K562 (cell line): Measurements from ENCODE around the gene KCNAB2. TPM values are rescaled to one million over a fixed set of nuclear protein-coding genes. Genes with fewer than 3 reads are reported as not detected.

Source experiments
- ATAC-seq: fragments of 200-7000 bp; cut with Tn5 transposase; 3 replicates; pipeline ENCODE4 v1.9.1; 2020; ENCODE audit warnings: moderate library complexity
- BruUV-seq: library from RNA; stranded (reverse); fragments of 400-500 nt; replicated peaks from 2 replicates; lab custom pipeline; 2021; lab: Mats Ljungman, UMichigan
- CTCF ChIA-PET: fragments of 300-600 bp; formaldehyde crosslinking; extraction: SDS; loops from one replicate; lab custom pipeline; 2021; ENCODE audit warnings: low intra/inter-chr PET ratio; lab: Yijun Ruan, JAX
- POLR2A ChIA-PET: fragments of 300-600, 350-650 bp; sonication (Branson Sonifier 250); formaldehyde crosslinking; extraction: SDS; loops from one replicate; lab custom pipeline; 2021; ENCODE audit warnings: antibody characterized with exemption, inconsistent platforms; lab: Yijun Ruan, JAX
- DNase-seq, 4 experiments: peaks; one replicate each; pipeline versions ENCODE4 v3.0.0 to v3.0.0-alpha.2; 2011 to 2018; ENCODE audit warnings: low spot score in 3 of 4, mixed read lengths in 3 of 4; ENCODE audit errors: extremely low read depth in 1 of 4
- FAIRE-seq: peaks from 2 replicates; lab custom pipeline; 2011; peaks lifted over from hg19 to GRCh38; lab: Jason Lieb, UNC
- H2AFZ ChIP-seq: 2 replicates; pipeline ENCODE4 v1.6.0; 2011; ENCODE audit warnings: low read depth, low read length, control low read depth, inconsistent platforms
- H3K27ac ChIP-seq: fragments of 200-600 bp; 3 replicates; pipeline ENCODE4 v1.8.0; 2011; ENCODE audit warnings: low read depth, mild to moderate bottlenecking, control low read depth, inconsistent platforms, low read length, moderate library complexity, mixed read lengths; ENCODE audit errors: extremely low read depth
- H3K27me3 ChIP-seq, 2 experiments: fragments of 300-600 bp in 1 of 2; 2 replicates in 1 of 2; 3 replicates in 1 of 2; pipeline versions ENCODE4 v1.6.0 to v1.8.0; 2011; ENCODE audit warnings: inconsistent platforms in 2 of 2, low read length in 2 of 2, mild to moderate bottlenecking in 1 of 2, mixed read lengths in 1 of 2, moderate library complexity in 1 of 2; ENCODE audit not compliant: control insufficient read depth in 2 of 2, insufficient read depth in 2 of 2
- H3K36me3 ChIP-seq: fragments of 300-600 bp; 3 replicates; pipeline ENCODE4 v1.8.0; 2011; ENCODE audit warnings: mild to moderate bottlenecking, low read length, inconsistent platforms; ENCODE audit not compliant: control insufficient read depth, insufficient read depth
- H3K4me1 ChIP-seq, 2 experiments: fragments of 200-600 bp in 1 of 2; replicated peaks in 1 of 2; 2 replicates in 1 of 2; 3 replicates in 1 of 2; pipeline versions ENCODE4 v1.5.1 to v1.8.0; 2011; ENCODE audit warnings: inconsistent platforms in 2 of 2, low read length in 2 of 2, mild to moderate bottlenecking in 1 of 2, mixed read lengths in 1 of 2, moderate library complexity in 1 of 2; ENCODE audit not compliant: control insufficient read depth in 2 of 2, insufficient read depth in 2 of 2
- H3K4me2 ChIP-seq: 2 replicates; pipeline ENCODE4 v1.6.1; 2011; ENCODE audit warnings: low read length, control low read depth, inconsistent platforms, mixed read lengths; ENCODE audit not compliant: insufficient read depth
- H3K4me3 ChIP-seq: fragments of 200-600 bp; sonication (generic), shearing (Covaris generic); 2 replicates; pipeline ENCODE4 v1.5.1; 2016; ENCODE audit warnings: control low read depth, inconsistent platforms
- H3K79me2 ChIP-seq: fragments of 200-600 bp; 3 replicates; pipeline ENCODE4 v1.8.0; 2011; ENCODE audit warnings: low read length, inconsistent platforms; ENCODE audit not compliant: control insufficient read depth, insufficient read depth
- H3K9ac ChIP-seq, 2 experiments: 2 replicates each; pipeline versions ENCODE4 v1.6.0 to v1.6.1; 2011; ENCODE audit warnings: low read depth in 2 of 2, low read length in 2 of 2, control low read depth in 1 of 2, inconsistent platforms in 1 of 2, mild to moderate bottlenecking in 1 of 2, mixed read lengths in 1 of 2; ENCODE audit not compliant: insufficient read depth in 1 of 2
- H3K9me1 ChIP-seq: one replicate; pipeline ENCODE4 v1.6.0; 2011; ENCODE audit warnings: inconsistent platforms, mild to moderate bottlenecking, low read length, moderate library complexity; ENCODE audit not compliant: control insufficient read depth, insufficient read depth
- H3K9me3 ChIP-seq: replicated peaks from 2 replicates; pipeline ENCODE4 v1.5.1; 2011; ENCODE audit warnings: low read depth, low read length, inconsistent platforms; ENCODE audit not compliant: control insufficient read depth, insufficient read depth
- H4K20me1 ChIP-seq: replicated peaks from 2 replicates; pipeline ENCODE4 v1.6.1; 2011; ENCODE audit warnings: low read length, inconsistent platforms, mixed read lengths; ENCODE audit not compliant: control insufficient read depth, insufficient read depth
- ARNT ChIP-seq, 2 experiments: fragments of 450-650 bp; IDR thresholded peaks; 2 replicates each; pipeline ENCODE4 v1.6.1; 2016; ENCODE audit warnings: mild to moderate bottlenecking in 1 of 2
- BMI1 ChIP-seq: fragments of 150-350 bp; IDR thresholded peaks from 2 replicates; pipeline ENCODE4 v1.6.1; 2014; ENCODE audit warnings: low read length
- CTCF ChIP-seq, 3 experiments: IDR thresholded peaks in 2 of 3; conservative IDR thresholded peaks in 1 of 3; 2 replicates each; pipeline ENCODE4 v1.5.1; 2011 to 2012; ENCODE audit warnings: low read length in 3 of 3, mild to moderate bottlenecking in 3 of 3, control low read depth in 2 of 3, improper control_type of control experiment in 1 of 3, inconsistent platforms in 1 of 3, low read depth in 1 of 3, mixed read lengths in 1 of 3, moderate library complexity in 1 of 3; ENCODE audit not compliant: insufficient read depth in 2 of 3
- FOXA3 ChIP-seq, 2 experiments: fragments of 450-650 bp in 1 of 2; sonication (generic) in 1 of 2; formaldehyde crosslinking; IDR thresholded peaks in 1 of 2; conservative IDR thresholded peaks in 1 of 2; 2 replicates each; pipeline versions ENCODE4 v1.4.0 to v1.8.0; 2020 to 2022; ENCODE audit warnings: mild to moderate bottlenecking in 2 of 2, missing genetic modification reagents in 1 of 2
- FOXM1 ChIP-seq, 2 experiments: fragments of 450-650 bp in 1 of 2; sonication (generic) in 1 of 2; formaldehyde crosslinking in 1 of 2; IDR thresholded peaks; 2 replicates each; pipeline versions ENCODE4 v1.6.1 to v1.9.0; 2017 to 2022; ENCODE audit warnings: low read depth in 2 of 2, mild to moderate bottlenecking in 2 of 2, missing genetic modification reagents in 1 of 2, moderate library complexity in 1 of 2
- FOXP4 ChIP-seq: sonication (generic); formaldehyde crosslinking; IDR thresholded peaks from 2 replicates; pipeline ENCODE4 v1.8.0; 2022; ENCODE audit warnings: mild to moderate bottlenecking, missing genetic modification reagents, borderline replicate concordance
- IRF9 ChIP-seq: fragments of 450-650 bp; IDR thresholded peaks from 2 replicates; pipeline ENCODE4 v1.6.1; 2016; ENCODE audit warnings: missing biosample characterization, missing genetic modification characterization
- POLR2H ChIP-seq: IDR thresholded peaks from 2 replicates; pipeline ENCODE4 v1.6.1; 2016; ENCODE audit warnings: missing genetic modification characterization, low read depth, mild to moderate bottlenecking, control low read depth, missing compliant biosample characterization, moderate library complexity
- POLR3G ChIP-seq: IDR thresholded peaks from 2 replicates; pipeline ENCODE4 v1.6.1; 2011; ENCODE audit not compliant: insufficient read length, insufficient replicate concordance; ENCODE audit errors: extremely low read depth
- PRPF4 ChIP-seq: fragments of 200-400 bp; formaldehyde crosslinking; IDR thresholded peaks from one replicate; pipeline ENCODE4 v1.6.1; 2017; ENCODE audit warnings: low read length, low read depth, mild to moderate bottlenecking; ENCODE audit not compliant: insufficient read depth, poor library complexity, severe bottlenecking
- SMARCE1 ChIP-seq: fragments of 450-650 bp; IDR thresholded peaks from 2 replicates; pipeline ENCODE4 v1.7.1; 2016; ENCODE audit warnings: mild to moderate bottlenecking
- ZBTB43 ChIP-seq: sonication (generic); formaldehyde crosslinking; IDR thresholded peaks from 2 replicates; pipeline ENCODE4 v1.8.0; 2023; ENCODE audit warnings: mild to moderate bottlenecking, missing genetic modification reagents
- ZBTB7A ChIP-seq: IDR thresholded peaks from 2 replicates; pipeline ENCODE4 v1.6.1; 2011; ENCODE audit warnings: low read depth, mild to moderate bottlenecking, low read length, moderate library complexity, borderline replicate concordance; ENCODE audit not compliant: control insufficient read depth
- ZFP1 ChIP-seq: fragments of 450-650 bp; formaldehyde crosslinking; IDR thresholded peaks from 2 replicates; pipeline ENCODE4 v1.4.0; 2020; ENCODE audit warnings: mild to moderate bottlenecking, mixed read lengths
- WGBS: fragments of 100-300 bp; shearing (Covaris generic); methylation state at CpG from one replicate; pipeline ENCODE4 v1.1.6; 2016; ENCODE audit warnings: low coverage, mixed read lengths; ENCODE audit not compliant: insufficient coverage; ENCODE audit errors: missing lambda C conversion rate; 5-methylcytosine and 5-hydroxymethylcytosine counted together
- in situ Hi-C: fragments of 300-500 bp; cut with MboI; formaldehyde crosslinking; loops from 4 replicates; pipeline ENCODE4 v1.15.0; 2018; ENCODE audit warnings: inconsistent platforms, mixed read lengths
- intact Hi-C: fragments of 100-400 bp; cut with micrococcal nuclease; formaldehyde crosslinking; loops from 2 replicates; pipeline ENCODE4 v1.14.2; 2022
- polyA plus RNA-seq, 8 experiments: library from polyadenylated mRNA; depleted of rRNA in 4 of 8; stranded (reverse) in 5 of 8; unstranded in 3 of 8; fragments of >200 nt; fragmentation: Nextera tagmentation in 2 of 8; fragmentation: Illumina TruSeq in 1 of 8; extraction: Ambion mirVana in 2 of 8; extraction: Trizol in 1 of 8; gene quantifications; 2 replicates each; pipeline versions ENCODE4 v1.2.1 to v1.2.3, GENCODE V29; 2011 to 2014; ENCODE audit warnings: inconsistent platforms in 1 of 8, missing spikeins in 1 of 8
- total RNA-seq, 7 experiments: library from RNA; depleted of rRNA in 6 of 7; stranded (reverse); fragments of >200 nt in 6 of 7; fragmentation: Illumina TruSeq in 2 of 7; extraction: Trizol in 2 of 7; gene quantifications; 2 replicates each; pipeline versions ENCODE4 v1.2.1 to v1.2.3, GENCODE V29; 2011 to 2021; ENCODE audit warnings: low replicate concordance in 1 of 7

KCNAB2 gene
- total and polyA plus RNA-seq, 9 of the 15 experiments (the other 6 are each of a cell fraction or from before 2014, with no cell fraction given), result 1.8 to 15.8 (median 7.1) TPM

GRCh38 chr1:6005276-6005917 lies 40.3 kb upstream of the KCNAB2 start:
- in situ Hi-C loops (no loop called here), intact Hi-C loops (no loop called here)
- H3K27me3 ChIP-seq, result no peaks in the 10 kb centered on the region
- H3K9me3 ChIP-seq, result no peaks in the 10 kb centered on the region
- 68% methylated on average over 4 of the region's 10 CpGs for WGBS
- no TSS peak for BruUV-seq
- H3K9me1 ChIP-seq, result peaks cover 4% of the 10 kb centered on the region
- no peaks in the 10 kb centered on the region for H3K36me3 ChIP-seq
- 0 out of 4 replicates have a peak overlapping the region, but pooled peaks of 1 of the 2 experiments have one; percentile 65 for H3K9ac ChIP-seq
- ChIA-PET POLR2A (interaction anchor here (0.6 to 2.1 kb wide), 3 partner anchors 12 to 57 kb away, joined by 3 to 7 read pairs (median 3); no protein-coding TSS in a partner anchor), CTCF (no interaction called here)
- DNase-seq (peak in 3 of 4 experiments; percentile 46 to 50 (median 50)), ATAC-seq (peak; percentile 19; the same call in 1 of the 3 replicates), FAIRE-seq (no peak)
- peaks cover 23 to 66% of the 10 kb centered on the region in 2 experiments for H3K4me1 ChIP-seq
- H2AFZ ChIP-seq, result no peak overlapping the region
- no peak overlapping the region for H3K4me2 ChIP-seq
- no peaks in the 10 kb centered on the region; the same call in 2 of the 3 replicates for H3K79me2 ChIP-seq
- peaks cover 31% of the 10 kb centered on the region for H4K20me1 ChIP-seq
- H3K27ac ChIP-seq, result no peak overlapping the region
- H3K4me3 ChIP-seq, result no peak overlapping the region
- TF ChIP-seq POLR3G, result no peak
- no peak for TF ChIP-seq ARNT (IDR thresholded peaks at IDR 0.05)
- TF ChIP-seq ZFP1 (CRISPR knock-in tag), result no peak
- no peak for TF ChIP-seq SMARCE1
- peak in 2 of 3 experiments; percentile 37 to 44; a peak in 4 of 6 replicates for TF ChIP-seq CTCF (IDR thresholded peaks at IDR 0.05 in 2 of 3, conservative IDR thresholded peaks at IDR 0.05 in 1 of 3; ENCODE audit: insufficient read depth in 2 of 3, low read depth in 1 of 3, low read length in 3 of 3)
- no peak for TF ChIP-seq IRF9 (tag)
- no peak for TF ChIP-seq FOXP4 (CRISPR knock-in tag)
- TF ChIP-seq ZBTB7A, result peak; percentile 66; the same call in 1 of the 2 replicates
- TF ChIP-seq FOXA3 (CRISPR knock-in tag; conservative IDR thresholded peaks at IDR 0.05 in 1 of 2, IDR thresholded peaks at IDR 0.05 in 1 of 2), result no peak
- no peak for TF ChIP-seq BMI1
- TF ChIP-seq POLR2H (tag), result no peak
- no peak for TF ChIP-seq PRPF4
- TF ChIP-seq FOXM1 (IDR thresholded peaks at IDR 0.05; ENCODE audit: low read depth), result no peak
- TF ChIP-seq FOXM1 (CRISPR knock-in tag; IDR thresholded peaks at IDR 0.05; ENCODE audit: low read depth), result no peak
- TF ChIP-seq ZBTB43 (CRISPR knock-in tag), result no peak
